8988T (cell line): Measurements from ENCODE around the gene JPT2.

ENCODE experiments used
- DNase-seq: peaks from one replicate; pipeline ENCODE4 v3.0.0; 2011

Gene JPT2

GRCh38 chr16:1740781-1741490, 62.9 kb downstream of the JPT2 start:
- no peak for DNase-seq

GRCh38 chr16:1741553-1742165, 63.6 kb downstream of the JPT2 start:
- DNase-seq = no peak

- no peak for DNase-seq
Observed at GRCh38 chr16:1743376-1744337, 65.6 kb downstream of the JPT2 start.

GRCh38 chr16:1744338-1744840, 66.3 kb downstream of the JPT2 start:
- no peak for DNase-seq

GRCh38 chr16:1745181-1745899, 67.3 kb downstream of the JPT2 start:
- DNase-seq = no peak

GRCh38 chr16:1745900-1746692, 68.0 kb downstream of the JPT2 start:
- peak; percentile 83 for DNase-seq

- no peak for DNase-seq
Observed at GRCh38 chr16:1746693-1747195, 68.7 kb downstream of the JPT2 start.

- DNase-seq = no peak
Observed at GRCh38 chr16:1747934-1748333, 69.9 kb downstream of the JPT2 start.

- DNase-seq = no peak
Observed at GRCh38 chr16:1749152-1750117, 71.4 kb downstream of the JPT2 start.
